Measurements from ENCODE around the gene LAMB1.

DNA sequence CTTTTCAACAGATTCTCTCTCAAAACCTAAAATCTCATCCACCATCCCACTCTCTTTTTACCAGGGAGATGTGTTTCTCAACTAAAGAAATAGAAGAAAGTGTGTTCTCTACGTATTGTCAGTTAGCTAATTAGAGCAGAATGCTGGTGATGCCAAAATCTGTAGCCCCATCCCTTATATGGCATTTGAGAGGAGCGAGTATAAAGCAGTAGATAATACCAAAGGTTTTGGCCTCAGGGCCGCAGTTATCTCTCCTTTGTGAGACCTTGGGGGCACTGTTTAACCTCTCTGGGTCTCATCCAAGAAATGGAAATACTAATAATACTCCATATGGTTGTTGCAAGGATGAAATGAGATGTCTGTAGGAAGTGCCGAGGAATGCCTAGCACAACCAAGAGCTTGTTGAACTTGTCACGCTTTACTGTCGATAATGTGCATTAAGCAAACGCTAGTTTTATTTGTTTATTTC, 112.4 kb downstream of the LAMB1 start:
- TF ChIP-seq, protein P1, sequence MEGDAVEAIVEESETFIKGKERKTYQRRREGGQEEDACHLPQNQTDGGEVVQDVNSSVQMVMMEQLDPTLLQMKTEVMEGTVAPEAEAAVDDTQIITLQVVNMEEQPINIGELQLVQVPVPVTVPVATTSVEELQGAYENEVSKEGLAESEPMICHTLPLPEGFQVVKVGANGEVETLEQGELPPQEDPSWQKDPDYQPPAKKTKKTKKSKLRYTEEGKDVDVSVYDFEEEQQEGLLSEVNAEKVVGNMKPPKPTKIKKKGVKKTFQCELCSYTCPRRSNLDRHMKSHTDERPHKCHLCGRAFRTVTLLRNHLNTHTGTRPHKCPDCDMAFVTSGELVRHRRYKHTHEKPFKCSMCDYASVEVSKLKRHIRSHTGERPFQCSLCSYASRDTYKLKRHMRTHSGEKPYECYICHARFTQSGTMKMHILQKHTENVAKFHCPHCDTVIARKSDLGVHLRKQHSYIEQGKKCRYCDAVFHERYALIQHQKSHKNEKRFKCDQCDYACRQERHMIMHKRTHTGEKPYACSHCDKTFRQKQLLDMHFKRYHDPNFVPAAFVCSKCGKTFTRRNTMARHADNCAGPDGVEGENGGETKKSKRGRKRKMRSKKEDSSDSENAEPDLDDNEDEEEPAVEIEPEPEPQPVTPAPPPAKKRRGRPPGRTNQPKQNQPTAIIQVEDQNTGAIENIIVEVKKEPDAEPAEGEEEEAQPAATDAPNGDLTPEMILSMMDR (IDR thresholded peaks at IDR 0.05; ENCODE audit: low read depth, low read length): no peak
- TF ChIP-seq EZH2phosphoT487 (IDR thresholded peaks at IDR 0.05; ENCODE audit: low read depth): no peak

Data from OCI-LY3 (cell line).